GM12801 (cell line): ENCODE data around the gene AKAP6.

Experiments used
- TF ChIP-seq, protein P1 (sequence below): IDR thresholded peaks from one replicate; pipeline ENCODE4 v1.5.1; 2011; ENCODE audit warnings: control low read depth; ENCODE audit not compliant: insufficient read length; ENCODE audit errors: extremely low read depth

The AKAP6 gene

DNA sequence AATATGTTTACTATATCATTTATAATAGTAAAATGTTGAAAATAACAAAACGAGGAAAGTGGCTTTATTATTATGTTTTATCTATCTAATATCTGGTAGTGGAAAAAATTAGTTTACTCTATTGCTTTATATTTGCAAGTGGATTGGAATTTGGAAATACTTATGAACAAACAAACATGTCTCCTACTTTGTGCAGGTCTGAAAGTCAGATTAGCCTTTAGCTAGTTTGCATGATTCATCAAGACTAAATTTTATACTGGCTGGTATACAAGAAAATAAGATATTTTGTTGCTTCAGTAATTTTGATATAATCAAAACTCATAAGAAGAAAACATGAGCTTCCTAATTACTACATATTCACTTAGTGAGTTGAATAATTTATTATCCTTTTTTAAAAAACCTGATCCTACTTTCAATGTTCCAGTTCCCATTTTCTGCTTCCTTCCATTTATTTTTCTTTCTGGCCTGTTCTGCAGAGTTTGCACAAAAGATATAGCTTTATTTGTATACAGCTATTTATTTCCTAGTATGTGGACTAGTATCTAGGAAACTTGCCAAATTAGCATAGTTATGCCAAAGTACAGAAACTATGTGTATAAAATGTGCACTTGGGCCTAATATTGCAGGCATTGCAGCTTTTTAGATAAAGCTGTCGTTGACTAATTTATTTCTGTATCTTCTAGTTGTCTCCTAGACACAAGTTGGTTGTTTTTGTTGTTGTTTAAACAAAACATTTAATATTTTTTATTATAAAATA, 122.0 kb downstream of the AKAP6 start:
- TF ChIP-seq, protein P1, sequence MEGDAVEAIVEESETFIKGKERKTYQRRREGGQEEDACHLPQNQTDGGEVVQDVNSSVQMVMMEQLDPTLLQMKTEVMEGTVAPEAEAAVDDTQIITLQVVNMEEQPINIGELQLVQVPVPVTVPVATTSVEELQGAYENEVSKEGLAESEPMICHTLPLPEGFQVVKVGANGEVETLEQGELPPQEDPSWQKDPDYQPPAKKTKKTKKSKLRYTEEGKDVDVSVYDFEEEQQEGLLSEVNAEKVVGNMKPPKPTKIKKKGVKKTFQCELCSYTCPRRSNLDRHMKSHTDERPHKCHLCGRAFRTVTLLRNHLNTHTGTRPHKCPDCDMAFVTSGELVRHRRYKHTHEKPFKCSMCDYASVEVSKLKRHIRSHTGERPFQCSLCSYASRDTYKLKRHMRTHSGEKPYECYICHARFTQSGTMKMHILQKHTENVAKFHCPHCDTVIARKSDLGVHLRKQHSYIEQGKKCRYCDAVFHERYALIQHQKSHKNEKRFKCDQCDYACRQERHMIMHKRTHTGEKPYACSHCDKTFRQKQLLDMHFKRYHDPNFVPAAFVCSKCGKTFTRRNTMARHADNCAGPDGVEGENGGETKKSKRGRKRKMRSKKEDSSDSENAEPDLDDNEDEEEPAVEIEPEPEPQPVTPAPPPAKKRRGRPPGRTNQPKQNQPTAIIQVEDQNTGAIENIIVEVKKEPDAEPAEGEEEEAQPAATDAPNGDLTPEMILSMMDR: no peak

DNA sequence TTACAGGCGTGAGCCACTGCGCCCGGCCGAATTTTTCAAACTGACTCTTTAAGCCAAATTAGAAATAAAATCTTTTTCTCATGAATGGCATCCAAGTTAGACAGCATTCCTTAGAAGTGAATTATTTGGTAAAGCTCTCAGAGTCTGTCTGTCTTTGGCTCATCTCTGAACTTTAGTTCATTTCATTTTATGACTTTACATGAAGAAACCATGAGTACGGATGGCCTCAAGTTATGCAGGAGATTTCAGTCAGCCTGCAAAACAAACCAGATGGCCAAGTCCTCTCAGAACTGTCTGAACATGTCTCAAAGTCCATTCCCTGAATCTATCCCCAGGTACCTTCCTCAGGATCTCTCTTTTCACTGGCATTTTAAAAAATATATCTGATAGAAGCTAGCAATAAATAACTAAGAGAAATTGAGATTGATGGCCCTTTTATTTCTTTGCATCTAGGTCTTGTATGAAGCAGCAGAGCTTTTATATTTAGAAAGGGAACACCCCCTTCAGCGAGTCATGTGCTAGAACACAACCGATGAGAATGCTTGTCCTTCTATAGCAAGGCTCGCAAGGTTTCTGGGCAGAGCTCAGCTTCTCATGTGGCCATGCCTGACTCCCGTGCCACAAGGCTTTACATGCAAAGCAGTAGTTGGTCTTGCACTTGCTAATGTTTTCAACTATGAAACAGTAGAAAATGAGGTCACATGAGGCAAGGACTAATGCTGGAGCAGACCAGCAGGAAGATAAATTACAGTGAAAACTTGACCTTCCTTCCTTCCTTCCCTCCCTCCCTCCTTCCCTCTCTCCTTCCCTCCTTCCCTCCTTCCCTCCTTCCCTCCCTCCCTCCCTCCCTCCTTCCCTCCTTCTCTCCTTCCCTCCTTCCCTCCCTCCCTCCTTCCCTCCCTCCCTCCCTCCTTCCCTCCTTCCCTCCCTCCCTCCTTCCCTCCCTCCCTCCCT, 125.0 kb downstream of the AKAP6 start:
- TF ChIP-seq, protein P1: no peak

DNA sequence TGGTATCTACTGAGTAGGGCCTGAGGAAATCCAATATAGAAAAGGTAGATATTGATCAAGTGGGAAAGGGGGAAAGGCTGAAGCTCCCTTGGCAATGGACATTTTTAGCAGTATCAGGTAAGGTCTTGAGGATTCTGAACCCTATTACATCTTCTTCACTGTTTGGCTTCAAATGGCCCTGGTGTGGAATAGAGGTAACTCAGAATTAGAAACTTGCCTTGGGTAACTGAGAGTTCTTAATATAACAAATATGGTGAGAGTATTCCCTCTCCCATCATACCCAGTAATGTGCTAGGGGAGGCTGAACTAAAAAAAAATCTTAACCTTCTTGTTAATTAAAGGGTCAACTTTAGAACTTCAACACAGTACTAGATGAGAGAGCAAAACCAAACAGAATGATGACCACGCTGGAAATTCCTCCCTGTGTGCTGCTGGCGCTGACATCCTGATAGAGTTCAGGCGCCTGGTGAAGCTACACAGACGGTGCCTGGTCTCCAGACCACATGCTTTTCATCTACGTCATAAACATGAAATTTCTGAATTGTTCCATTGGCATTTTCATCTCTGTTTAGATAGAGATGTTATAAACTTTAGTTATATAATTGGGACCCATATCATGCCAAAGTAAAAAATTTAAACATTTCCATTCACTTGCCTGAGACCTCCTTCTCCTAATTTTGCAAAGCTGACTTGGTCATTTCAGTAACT, 128.3 kb downstream of the AKAP6 start:
- TF ChIP-seq, protein P1: no peak

DNA sequence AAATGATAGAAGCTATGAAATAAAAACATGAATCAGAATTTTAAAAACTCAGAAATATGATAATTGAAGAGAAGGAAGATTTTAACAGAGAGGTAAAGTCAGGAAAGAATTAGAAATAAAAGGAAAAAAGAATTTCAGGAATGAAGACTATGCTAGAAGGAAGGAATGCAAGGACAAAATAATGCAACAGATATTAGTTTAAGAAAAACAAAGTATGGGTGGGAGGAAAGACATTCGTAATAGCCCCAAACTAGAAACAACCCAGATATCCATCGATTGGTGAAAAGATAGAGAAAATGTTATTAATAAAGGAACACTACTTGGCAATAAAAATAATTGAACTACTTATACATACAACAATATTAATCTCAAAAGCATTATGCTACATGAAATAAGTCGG, 129.6 kb downstream of the AKAP6 start:
- TF ChIP-seq, protein P1: no peak

DNA sequence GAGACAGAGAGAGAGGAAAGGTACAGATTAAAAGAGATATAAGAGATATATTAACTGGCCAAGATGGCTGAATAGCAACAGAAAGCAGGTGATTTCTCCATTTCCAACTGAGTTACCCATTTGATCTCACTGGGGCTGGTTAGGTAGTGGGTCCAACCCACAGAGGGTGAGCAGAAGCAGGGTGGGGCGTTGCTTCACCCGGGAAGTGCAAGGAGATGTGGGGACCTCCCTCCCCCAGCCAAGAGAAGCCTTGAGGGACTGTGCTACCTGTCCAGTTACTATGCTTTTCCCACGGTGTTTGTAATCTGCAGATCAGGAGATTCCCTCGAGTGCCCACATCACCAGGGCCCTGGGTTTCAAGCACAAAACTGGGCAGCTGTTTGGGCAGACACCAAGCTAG, 131.2 kb downstream of the AKAP6 start:
- TF ChIP-seq, protein P1: no peak

DNA sequence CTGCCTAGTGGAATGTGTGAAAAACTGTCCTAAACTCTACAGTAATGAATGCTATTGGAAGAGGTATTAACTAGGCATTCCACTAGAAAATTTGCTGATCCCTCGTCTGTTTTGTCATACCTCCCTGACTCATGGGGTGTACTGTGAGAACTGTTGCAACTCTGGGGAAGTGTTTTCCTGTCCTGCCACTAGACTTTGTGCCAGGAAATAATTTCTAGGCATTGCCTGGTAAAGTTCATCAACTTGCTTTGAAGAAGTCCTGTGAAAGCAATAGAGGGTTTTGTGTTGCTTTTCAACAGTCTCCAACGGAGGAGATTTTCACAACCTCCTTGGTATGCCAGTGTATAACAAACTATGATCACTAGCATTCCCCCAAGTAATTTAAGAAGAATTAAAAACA, 139.9 kb downstream of the AKAP6 start:
- TF ChIP-seq, protein P1: no peak
